Caki2 (cell line): Measurements from ENCODE around the gene SRSF6. TPM values are rescaled to one million over a fixed set of nuclear protein-coding genes. Genes with fewer than 3 reads are reported as not detected.

Experiments
- total RNA-seq: library from RNA; depleted of rRNA; stranded (reverse); fragments of >200 nt; shearing (Covaris generic); gene quantifications from 2 replicates; pipeline ENCODE4 v1.2.3, GENCODE V29; 2014; ENCODE audit warnings: low replicate concordance; rRNA removed

SRSF6 gene
- total RNA-seq, 1 experiment from 2014 or later = 13.1 TPM

Other genes with a start within 250 kb of the SRSF6 start
- 6.8 and 9.5 TPM in 2 replicates for gene L3MBTL1, start 49.8 kb downstream of the SRSF6 start, total RNA-seq
- gene SGK2, start 101.1 kb downstream of the SRSF6 start, total RNA-seq = 40.6 and 45.5 TPM in 2 replicates
- 28.3 and 33.9 TPM in 2 replicates for gene IFT52, start 133.0 kb downstream of the SRSF6 start, total RNA-seq
- gene MYBL2, start 209.2 kb downstream of the SRSF6 start, total RNA-seq = 13.6 and 28.6 TPM in 2 replicates